Measurements from ENCODE around the gene ARRB1.

Gene ARRB1

DNA sequence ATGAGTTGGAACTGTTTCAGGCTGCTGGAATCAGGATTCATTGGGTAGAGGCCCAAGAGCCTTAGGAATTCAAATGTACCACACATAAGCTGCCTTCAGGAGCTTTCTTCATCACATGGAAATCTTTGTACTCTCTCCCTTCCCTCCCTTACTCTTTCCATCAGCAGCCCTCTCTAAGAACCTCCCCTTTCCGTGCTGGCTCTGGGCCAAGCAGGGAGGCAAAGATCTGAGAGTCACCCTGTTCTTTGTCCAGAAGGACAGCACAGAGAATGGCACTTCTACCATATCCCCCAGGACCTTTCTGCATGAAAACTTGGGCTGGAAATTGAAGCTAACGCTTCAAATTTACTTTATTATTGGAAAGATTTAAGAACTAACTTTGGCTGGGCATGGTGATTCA lies 131.6 kb downstream of the ARRB1 start:
- DNase-seq, result no peak

DNA sequence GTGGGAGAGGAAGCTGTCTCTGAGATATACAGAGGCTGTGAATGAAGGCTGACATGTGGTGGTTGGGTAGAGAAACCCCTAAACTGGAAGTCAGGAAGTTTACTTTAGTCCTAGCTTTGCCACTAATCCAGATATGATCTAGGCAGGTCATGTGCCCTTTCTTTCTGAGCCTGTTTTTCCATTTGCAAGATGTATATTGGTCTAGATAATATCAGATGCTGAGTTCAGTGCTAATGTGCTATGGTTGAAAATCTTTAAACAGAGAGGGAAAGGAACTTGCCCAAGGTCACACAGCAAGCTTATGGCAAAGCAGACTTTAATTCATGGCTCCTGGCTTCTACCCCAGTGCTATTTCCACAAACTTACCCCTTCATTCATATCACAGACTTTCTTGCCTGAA lies 136.6 kb downstream of the ARRB1 start:
- no peak for DNase-seq

DNA sequence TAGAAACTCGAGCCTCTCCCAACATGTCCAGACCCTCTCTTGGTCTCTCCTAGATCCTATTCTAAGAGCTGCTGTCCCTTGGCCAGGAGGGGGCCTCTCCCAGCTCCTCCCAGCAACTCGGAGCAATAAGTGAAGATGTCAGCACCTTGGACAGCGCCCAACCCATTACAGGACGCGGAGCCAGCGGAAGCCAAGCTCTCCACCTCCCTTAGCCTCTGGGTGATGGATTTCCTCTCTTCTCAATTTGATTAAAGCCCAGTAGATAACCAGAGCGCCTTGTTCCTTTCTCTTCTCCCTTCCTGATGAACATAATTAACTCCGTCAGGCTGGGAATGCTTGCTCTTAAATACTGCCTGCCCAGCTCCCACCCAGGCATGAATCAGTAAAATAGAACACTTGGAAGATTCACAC lies 137.0 kb downstream of the ARRB1 start:
- DNase-seq, result peak; percentile 82
